Esophagus (tissue), 2 donors: ENCODE data around the gene CAND1. TPM values are rescaled to one million over a fixed set of nuclear protein-coding genes. Genes with fewer than 3 reads are reported as not detected.

ENCODE experiments used
- H3K27ac ChIP-seq, 2 donors: one replicate each; pipeline ENCODE4 v1.5.1; 2013; ENCODE audit warnings: low read depth in 2 of 2, mild to moderate bottlenecking in 2 of 2, inconsistent platforms in 1 of 2, low read length in 1 of 2, moderate library complexity in 1 of 2
- H3K27me3 ChIP-seq, 2 donors: one replicate each; pipeline ENCODE4 v1.6.1; 2013; ENCODE audit warnings: low read length in 2 of 2, control low read depth in 1 of 2, mild to moderate bottlenecking in 1 of 2; ENCODE audit not compliant: insufficient read depth in 2 of 2, control insufficient read depth in 1 of 2
- H3K36me3 ChIP-seq, 2 donors: one replicate each; pipeline ENCODE4 v1.6.1; 2013; ENCODE audit warnings: low read length in 1 of 2; ENCODE audit not compliant: control insufficient read depth in 2 of 2, insufficient read depth in 2 of 2
- H3K4me1 ChIP-seq, 2 donors: one replicate each; pipeline ENCODE4 v1.6.1; 2013; ENCODE audit warnings: low read length in 1 of 2; ENCODE audit not compliant: control insufficient read depth in 2 of 2, insufficient read depth in 2 of 2
- H3K4me3 ChIP-seq, 2 donors: one replicate each; pipeline ENCODE4 v1.5.1; 2013; ENCODE audit warnings: low read length in 2 of 2, mild to moderate bottlenecking in 2 of 2, low read depth in 1 of 2, moderate library complexity in 1 of 2
- H3K9me3 ChIP-seq, 2 donors: one replicate each; pipeline ENCODE4 v1.6.1; 2013; ENCODE audit warnings: mild to moderate bottlenecking in 2 of 2, low read depth in 1 of 2, low read length in 1 of 2, moderate library complexity in 1 of 2; ENCODE audit not compliant: control insufficient read depth in 2 of 2, insufficient read depth in 1 of 2
- WGBS, 2 donors: extraction: QIAGEN DNeasy Blood & Tissue Kit; methylation state at CpG; one replicate each; pipeline ENCODE4 v1.1.7; 2013; 5-methylcytosine and 5-hydroxymethylcytosine counted together
- polyA plus RNA-seq, 2 donors: library from polyadenylated mRNA; stranded (reverse); fragments of 200-250 nt; gene quantifications; one replicate each; pipeline ENCODE4 v1.2.3, GENCODE V29; 2013
- donor health status: healthy with polysubstance abuse.
- donor health status: Bipolar disorder and iron deficiency.

The CAND1 gene
- polyA plus RNA-seq, 2 donors = 12.5 to 25.7 TPM

DNA sequence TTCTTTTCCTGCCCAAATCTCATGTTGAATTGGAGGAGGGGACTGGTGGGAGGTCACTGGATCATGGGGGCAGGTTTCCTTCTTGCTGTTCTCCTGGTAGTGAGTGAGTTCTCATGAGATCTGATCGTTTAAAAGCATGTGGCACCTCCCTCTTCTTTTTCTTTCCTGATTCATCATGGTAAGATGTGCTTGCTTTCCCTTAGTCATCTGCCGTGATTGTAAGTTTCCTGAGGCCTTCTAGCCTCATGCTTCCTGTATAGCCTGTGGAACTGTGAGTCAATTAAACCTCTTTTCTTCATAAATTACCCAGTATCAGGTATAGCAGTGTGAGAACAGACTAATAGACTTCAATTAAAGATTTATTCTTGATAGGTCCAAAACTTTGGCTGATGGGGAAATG, 83.5 kb downstream of the CAND1 start:
- Histone ChIP-seq H3K27me3 (no peaks in the 10 kb centered on the region), H3K4me3 (no peak overlapping the region), H3K9me3 (no peaks in the 10 kb centered on the region), H3K36me3 (no peaks in the 10 kb centered on the region), H3K27ac (no peak overlapping the region), H3K4me1 (no peaks in the 10 kb centered on the region)
- 40 to 60% methylated on average over 2 of the region's 2 CpGs for WGBS, 2 donors

DNA sequence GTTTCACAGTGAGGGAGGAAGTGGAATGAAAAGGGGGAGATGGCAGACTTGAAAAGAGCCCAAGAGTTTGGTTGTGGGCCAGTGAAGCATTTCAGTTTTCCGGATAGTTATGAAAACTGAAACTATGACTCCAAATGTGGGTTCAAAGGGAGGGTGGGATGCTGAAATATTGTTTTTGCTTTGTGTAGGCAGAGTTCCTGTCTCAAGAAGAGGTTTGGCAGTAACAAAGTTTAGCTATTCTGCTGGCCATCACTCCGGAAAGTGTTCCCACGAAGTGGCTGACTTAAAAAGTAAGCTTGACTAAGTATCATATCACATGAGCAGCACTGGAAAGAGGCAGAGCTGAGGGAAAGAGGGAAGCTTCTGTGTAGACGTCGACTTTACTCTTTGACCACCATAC, 85.2 kb downstream of the CAND1 start:
- no peaks in the 10 kb centered on the region for H3K4me1 ChIP-seq
- no peaks in the 10 kb centered on the region for H3K27me3 ChIP-seq
- H3K9me3 ChIP-seq = no peaks in the 10 kb centered on the region
- 37 to 47% methylated on average over 5 of the region's 5 CpGs for WGBS, 2 donors
- H3K27ac ChIP-seq = no peak overlapping the region
- no peak overlapping the region for H3K4me3 ChIP-seq
- no peaks in the 10 kb centered on the region for H3K36me3 ChIP-seq

DNA sequence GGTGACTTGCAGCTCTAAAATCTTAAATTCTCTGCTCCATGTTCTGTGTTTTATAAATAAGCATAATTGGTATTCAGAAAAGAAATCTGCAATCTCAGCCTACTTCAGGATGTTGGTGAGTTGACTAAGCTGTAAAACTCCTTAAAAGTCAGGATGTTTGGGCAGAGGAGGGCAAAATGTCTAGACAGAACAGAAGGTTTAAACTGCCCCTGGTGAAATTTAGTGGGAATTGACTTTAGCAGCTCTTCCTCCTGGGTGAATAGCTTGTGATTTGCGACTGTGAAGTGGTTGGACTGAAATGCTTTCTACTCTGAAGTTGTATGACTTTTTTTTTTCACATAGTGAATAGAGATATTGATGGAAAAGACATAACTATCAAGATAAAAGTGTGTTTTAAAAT, 85.8 kb downstream of the CAND1 start:
- no peaks in the 10 kb centered on the region for H3K4me1 ChIP-seq
- 78 to 90% methylated on average over 1 of the region's 1 CpG for WGBS, 2 donors
- no peaks in the 10 kb centered on the region for H3K36me3 ChIP-seq
- H3K27me3 ChIP-seq = no peaks in the 10 kb centered on the region
- no peak overlapping the region for H3K4me3 ChIP-seq
- H3K27ac ChIP-seq = no peak overlapping the region
- H3K9me3 ChIP-seq = no peaks in the 10 kb centered on the region

DNA sequence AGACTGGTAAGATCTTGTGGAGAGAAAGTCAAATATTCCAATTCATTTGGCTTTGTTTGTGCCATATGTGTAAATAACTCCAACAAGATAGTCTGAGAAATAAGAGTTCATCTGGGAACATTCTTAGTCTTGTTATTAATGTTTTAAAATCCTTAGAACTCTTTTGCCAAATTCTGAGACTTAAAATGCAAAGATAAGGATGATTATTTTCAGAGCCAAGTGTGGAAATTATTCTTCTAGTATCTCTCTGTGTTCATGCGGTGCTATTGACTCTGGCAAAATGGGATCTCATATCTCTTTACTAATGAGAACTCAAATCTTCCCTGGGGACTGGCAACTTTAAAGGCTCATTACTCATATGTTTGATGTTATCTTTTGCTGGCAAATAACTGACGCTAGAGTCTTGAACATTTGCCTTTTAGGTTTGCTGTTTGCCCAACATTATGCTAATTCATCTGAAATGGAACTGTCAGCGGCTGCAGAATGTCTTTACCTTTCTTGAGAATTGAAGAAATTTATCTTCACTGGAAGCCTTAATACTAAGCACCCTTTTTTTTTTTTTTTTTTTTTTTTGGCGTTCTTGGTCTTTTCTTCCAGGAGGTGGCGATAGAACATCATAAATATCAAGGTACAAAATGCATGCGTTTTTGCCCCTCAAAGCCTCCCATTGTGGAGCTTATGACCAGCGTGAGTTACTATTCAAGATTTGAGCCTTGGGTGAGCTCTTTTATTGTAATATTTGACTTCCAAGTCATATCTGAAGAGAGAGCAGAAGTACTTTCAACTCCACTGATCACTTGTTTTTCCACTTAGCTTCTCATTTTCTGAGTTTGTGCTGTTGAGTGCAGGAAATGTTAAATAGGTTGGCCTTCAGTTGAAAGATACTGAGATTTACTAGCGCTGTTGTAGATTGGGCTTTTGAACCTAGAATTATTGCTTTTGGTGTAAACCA, 86.5 kb downstream of the CAND1 start:
- WGBS, 2 donors = 11 to 12% methylated on average over 8 of the region's 8 CpGs
- no peak overlapping the region for H3K4me3 ChIP-seq

DNA sequence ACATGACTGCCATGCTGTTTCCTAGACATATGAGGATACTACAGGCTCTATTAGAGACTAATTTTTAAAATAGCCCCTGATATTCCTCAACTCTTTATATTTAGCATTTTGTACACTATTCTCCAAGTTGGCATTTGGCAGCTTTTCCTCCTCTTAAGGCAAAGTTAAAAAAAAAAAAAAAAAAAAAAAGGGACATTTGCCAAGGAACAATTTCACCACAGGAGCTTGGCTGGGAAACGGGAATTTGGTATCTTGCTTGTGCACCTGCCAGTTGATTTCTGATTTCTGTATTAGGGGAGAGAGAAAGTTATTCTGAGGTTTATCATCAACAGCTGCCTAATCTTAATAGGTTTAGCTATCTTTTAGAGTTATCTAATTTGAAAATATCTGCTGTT, 87.2 kb downstream of the CAND1 start:
- WGBS, 2 donors = 16 to 19% methylated on average over 1 of the region's 1 CpG
- H3K27ac ChIP-seq = no peak overlapping the region
- no peak overlapping the region for H3K4me3 ChIP-seq

More for the DNA sequence above, 86.5 kb downstream of the CAND1 start:
- Histone ChIP-seq H3K4me1 (no peaks in the 10 kb centered on the region), H3K27me3 (no peaks in the 10 kb centered on the region), H3K36me3 (no peaks in the 10 kb centered on the region), H3K9me3 (no peaks in the 10 kb centered on the region), H3K27ac (no peak overlapping the region)

DNA sequence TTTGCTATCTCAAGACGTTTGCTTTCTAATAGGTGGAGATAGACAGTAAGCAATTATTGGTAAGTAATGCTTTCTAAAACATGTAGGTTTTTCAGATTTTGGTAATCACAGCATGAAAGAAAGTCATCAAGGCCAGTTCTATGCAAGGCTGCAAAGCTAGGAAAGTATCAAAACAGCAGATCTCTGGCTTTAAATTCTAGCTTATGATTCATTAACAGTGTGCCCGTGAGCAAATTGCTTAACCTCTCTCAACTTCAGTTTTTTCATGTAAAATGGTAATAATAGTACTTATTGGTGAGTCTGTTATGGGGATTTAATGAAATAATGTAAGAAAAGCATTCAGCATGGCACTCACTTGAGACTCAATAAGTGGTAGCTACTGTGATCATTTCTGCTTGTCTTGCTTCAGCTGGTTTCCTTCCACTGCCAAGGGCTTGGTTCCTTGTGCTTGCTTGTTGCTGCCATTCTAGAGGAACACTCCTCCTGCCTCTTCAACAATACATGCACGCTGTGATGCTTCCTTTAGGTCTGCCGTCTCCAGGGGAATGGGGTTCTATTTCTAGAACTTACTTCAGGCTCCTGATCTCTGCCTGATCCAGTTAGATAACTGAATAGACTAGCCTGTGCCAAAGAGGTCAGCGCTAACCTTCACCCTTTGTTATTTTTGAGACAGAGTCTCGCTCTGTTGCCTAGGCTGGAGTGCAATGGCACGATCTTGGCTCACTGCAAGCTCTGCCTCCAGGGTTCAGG, 88.4 kb downstream of the CAND1 start:
- H3K4me3 ChIP-seq = no peak overlapping the region
- H3K27me3 ChIP-seq = no peaks in the 10 kb centered on the region
- 83 to 90% methylated on average over 7 of the region's 7 CpGs for WGBS, 2 donors
- no peaks in the 10 kb centered on the region for H3K4me1 ChIP-seq
- H3K27ac ChIP-seq = no peak overlapping the region
- H3K9me3 ChIP-seq = no peaks in the 10 kb centered on the region
- H3K36me3 ChIP-seq = no peaks in the 10 kb centered on the region

More for the DNA sequence above, 87.2 kb downstream of the CAND1 start:
- no peaks in the 10 kb centered on the region for H3K9me3 ChIP-seq
- no peaks in the 10 kb centered on the region for H3K27me3 ChIP-seq
- no peaks in the 10 kb centered on the region for H3K36me3 ChIP-seq
- no peaks in the 10 kb centered on the region for H3K4me1 ChIP-seq

DNA sequence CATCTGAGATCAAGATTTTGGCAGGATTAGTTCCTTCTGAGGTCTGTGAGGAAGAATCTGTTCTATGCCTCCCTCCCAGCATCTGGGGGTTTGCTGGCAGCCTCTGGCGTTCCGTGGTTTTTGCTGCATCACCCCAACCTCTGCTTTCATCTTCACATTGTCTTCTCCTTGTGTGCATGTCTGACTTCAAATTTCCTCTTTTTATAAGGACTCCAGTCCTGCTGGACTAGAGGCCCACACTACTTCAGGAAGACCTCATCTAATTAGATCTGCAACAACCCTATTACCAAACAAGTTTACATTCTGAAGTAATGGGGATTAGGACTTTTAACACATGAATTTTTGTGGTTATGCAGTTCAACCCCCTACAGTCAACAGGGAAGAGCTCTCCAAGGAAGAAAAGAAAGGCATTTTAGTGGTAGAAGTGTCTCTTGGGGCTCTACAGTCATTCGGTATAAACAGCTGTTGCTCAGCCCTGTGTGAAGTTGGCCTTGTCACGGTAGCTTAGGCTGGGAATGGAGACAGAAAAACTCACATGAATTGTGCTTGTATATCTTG, 89.7 kb downstream of the CAND1 start:
- Histone ChIP-seq H3K9me3 (no peaks in the 10 kb centered on the region), H3K27ac (no peak overlapping the region)
- 55 to 68% methylated on average over 4 of the region's 4 CpGs for WGBS, 2 donors

DNA sequence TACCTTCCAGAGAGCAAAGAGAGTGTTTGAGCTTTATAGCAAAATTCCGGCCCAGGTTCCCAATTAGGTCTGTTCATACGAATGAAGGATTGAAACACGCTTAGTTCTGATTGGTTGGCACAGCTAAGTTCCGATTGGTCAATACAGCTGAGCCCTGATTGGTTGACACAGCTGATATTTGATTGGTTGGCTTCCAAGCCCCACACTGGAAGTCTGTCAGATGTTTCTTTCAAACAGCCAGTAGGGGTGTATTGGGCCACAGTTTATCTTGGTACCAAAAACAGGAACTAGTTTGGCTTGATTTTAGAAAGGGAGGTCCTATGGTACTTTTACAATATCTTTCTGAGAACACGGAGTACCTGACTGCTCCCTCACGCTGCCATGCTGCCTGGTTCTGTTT, 93.4 kb downstream of the CAND1 start:
- no peaks in the 10 kb centered on the region for H3K4me1 ChIP-seq
- no peak overlapping the region for H3K4me3 ChIP-seq
- 72 to 74% methylated on average over 6 of the region's 6 CpGs for WGBS, 2 donors
- no peaks in the 10 kb centered on the region for H3K27me3 ChIP-seq
- no peak overlapping the region for H3K27ac ChIP-seq
- no peaks in the 10 kb centered on the region for H3K9me3 ChIP-seq
- no peaks in the 10 kb centered on the region for H3K36me3 ChIP-seq

More for the DNA sequence above, 89.7 kb downstream of the CAND1 start:
- Histone ChIP-seq H3K27me3 (no peaks in the 10 kb centered on the region), H3K4me1 (no peaks in the 10 kb centered on the region), H3K36me3 (no peaks in the 10 kb centered on the region), H3K4me3 (no peak overlapping the region)

DNA sequence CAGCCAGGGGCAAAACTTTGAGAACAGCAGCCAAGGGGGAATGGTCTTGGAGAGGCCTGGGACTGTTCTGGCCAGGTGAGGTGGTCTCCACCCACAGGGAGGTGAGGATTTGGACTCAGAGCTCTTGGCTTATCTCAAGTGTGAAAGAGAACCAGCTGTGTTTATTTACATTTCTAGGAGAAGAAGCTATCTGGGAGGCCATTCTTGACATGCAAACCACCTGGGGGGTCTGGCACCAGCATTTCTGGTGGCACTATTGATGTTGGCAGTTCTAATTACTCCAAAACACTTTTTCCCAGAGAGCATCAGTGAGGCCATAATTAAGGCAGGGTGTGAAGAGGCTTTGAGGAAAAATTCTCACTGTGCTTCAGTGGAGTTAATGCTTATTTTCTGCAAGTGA, 95.1 kb downstream of the CAND1 start:
- H3K4me1 ChIP-seq = no peaks in the 10 kb centered on the region
- H3K9me3 ChIP-seq = no peaks in the 10 kb centered on the region
- no peak overlapping the region for H3K27ac ChIP-seq
- H3K36me3 ChIP-seq = no peaks in the 10 kb centered on the region
- H3K4me3 ChIP-seq = no peak overlapping the region
- no peaks in the 10 kb centered on the region for H3K27me3 ChIP-seq
